PFSK-1 (cell line): ENCODE measurements around the gene QRFP.

Experiments
- FOXP2 ChIP-seq: optimal IDR thresholded peaks from 2 replicates; pipeline ENCODE3; 2011; ENCODE audit warnings: borderline replicate concordance, control low read depth, inconsistent platforms; ENCODE audit not compliant: insufficient read depth; ENCODE audit errors: extremely low read length, extremely low read depth
- POLR2AphosphoS5 ChIP-seq: IDR thresholded peaks from 2 replicates; pipeline ENCODE4 v1.6.1; 2012; ENCODE audit warnings: low read depth, mild to moderate bottlenecking, control low read depth, low read length, moderate library complexity
- SIN3A ChIP-seq: IDR thresholded peaks from 2 replicates; pipeline ENCODE4 v1.6.1; 2012; ENCODE audit warnings: mild to moderate bottlenecking, low read length, moderate library complexity, borderline replicate concordance; ENCODE audit not compliant: insufficient read depth
- TAF1 ChIP-seq: IDR thresholded peaks from 2 replicates; pipeline ENCODE4 v1.6.1; 2012; ENCODE audit warnings: low read length, control low read depth, borderline replicate concordance; ENCODE audit not compliant: insufficient read depth
- TF ChIP-seq, protein P1 (sequence below), 2 experiments: IDR thresholded peaks; 2 replicates each; pipeline versions ENCODE4 v1.6.1 to v1.8.0; 2011 to 2012; ENCODE audit warnings: low read depth in 2 of 2, low read length in 2 of 2, control low read depth in 1 of 2, inconsistent platforms in 1 of 2, mild to moderate bottlenecking in 1 of 2, moderate library complexity in 1 of 2; ENCODE audit not compliant: insufficient read depth in 1 of 2

QRFP gene

GRCh38 chr9:130908146-130908877 lies 11.7 kb upstream of the QRFP start:
- TF ChIP-seq SIN3A (no peak), FOXP2 (no peak), POLR2AphosphoS5 (no peak), TAF1 (no peak)
- TF ChIP-seq, protein P1, sequence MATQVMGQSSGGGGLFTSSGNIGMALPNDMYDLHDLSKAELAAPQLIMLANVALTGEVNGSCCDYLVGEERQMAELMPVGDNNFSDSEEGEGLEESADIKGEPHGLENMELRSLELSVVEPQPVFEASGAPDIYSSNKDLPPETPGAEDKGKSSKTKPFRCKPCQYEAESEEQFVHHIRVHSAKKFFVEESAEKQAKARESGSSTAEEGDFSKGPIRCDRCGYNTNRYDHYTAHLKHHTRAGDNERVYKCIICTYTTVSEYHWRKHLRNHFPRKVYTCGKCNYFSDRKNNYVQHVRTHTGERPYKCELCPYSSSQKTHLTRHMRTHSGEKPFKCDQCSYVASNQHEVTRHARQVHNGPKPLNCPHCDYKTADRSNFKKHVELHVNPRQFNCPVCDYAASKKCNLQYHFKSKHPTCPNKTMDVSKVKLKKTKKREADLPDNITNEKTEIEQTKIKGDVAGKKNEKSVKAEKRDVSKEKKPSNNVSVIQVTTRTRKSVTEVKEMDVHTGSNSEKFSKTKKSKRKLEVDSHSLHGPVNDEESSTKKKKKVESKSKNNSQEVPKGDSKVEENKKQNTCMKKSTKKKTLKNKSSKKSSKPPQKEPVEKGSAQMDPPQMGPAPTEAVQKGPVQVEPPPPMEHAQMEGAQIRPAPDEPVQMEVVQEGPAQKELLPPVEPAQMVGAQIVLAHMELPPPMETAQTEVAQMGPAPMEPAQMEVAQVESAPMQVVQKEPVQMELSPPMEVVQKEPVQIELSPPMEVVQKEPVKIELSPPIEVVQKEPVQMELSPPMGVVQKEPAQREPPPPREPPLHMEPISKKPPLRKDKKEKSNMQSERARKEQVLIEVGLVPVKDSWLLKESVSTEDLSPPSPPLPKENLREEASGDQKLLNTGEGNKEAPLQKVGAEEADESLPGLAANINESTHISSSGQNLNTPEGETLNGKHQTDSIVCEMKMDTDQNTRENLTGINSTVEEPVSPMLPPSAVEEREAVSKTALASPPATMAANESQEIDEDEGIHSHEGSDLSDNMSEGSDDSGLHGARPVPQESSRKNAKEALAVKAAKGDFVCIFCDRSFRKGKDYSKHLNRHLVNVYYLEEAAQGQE (IDR thresholded peaks at IDR 0.05; ENCODE audit: insufficient read depth in 1 of 2, low read depth in 2 of 2, low read length in 2 of 2) = no peak

DNA sequence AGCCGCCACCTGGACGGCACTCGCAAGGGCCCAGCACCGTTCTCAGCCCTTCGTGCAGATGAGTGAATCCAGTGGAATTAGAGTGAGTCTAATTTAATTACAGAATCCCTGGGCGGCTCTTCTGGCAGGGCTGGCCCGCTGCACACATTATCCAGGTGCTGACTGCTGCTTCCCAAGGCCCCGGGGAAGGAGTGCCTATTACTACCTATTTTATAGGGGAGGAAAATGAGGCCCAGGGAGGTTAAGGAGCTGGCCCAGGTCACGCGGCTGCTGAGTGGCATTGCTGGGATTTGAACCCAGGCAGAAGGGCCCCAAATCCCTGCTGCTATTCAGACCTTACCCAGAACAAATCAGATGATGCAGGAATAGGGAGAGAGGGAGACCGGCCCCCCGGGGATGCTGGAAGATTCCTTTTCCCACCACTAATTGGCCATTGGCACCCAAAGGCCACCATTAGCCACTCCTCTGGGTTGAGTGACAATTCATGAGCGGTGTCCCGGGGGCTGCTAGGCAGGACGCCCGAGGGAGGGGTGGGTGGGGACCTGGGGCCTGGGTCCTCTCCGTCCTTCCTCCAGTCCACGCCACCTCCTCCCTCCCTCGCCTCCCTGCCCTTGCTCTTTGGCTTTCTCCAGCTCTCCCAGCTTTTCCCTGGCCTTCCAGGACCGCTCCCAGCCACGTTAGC lies 10.3 kb upstream of the QRFP start:
- TF ChIP-seq SIN3A (no peak), FOXP2 (no peak), TAF1 (no peak), POLR2AphosphoS5 (no peak)
- TF ChIP-seq, protein P1 (IDR thresholded peaks at IDR 0.05; ENCODE audit: insufficient read depth in 1 of 2, low read depth in 2 of 2, low read length in 2 of 2) = no peak

DNA sequence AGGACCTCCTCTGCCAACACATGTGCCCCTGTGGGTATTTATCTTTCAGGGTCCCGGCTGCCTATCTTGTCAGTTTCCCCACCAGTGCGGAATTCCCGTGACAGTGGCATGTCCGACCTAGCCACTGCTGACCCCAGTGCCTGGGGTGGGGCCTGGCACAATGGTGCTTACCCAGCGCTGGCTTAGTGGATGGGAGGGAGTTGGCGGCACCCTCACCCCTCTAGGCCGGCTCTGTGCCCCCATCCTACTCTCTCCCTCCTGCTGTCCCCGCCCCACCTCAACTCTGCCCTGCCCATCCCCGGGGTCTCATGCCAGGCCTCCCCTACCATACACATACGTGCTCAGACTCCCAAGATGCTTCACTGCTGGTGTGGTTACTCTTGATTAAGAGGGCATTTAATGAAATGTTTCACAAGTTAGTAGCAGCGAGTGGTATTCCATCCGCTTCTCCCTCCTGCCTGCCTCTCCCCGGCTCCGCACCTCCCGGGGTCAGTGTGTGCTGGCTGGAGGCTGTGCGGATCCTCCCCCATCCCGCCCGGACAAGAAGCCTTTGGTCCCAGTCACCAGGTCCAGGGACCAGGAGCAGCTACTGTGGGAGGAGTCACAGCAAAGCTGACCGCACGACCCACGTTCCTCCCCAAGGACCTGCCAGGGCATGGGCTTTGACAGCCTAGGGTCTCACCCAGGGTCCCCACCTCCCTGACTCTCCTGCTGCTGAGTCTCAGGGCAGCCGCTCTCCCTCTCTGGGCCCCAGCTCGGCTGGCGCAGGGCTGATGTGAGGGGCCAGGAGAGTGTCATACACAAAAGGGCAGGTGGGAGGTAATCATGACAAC lies 9.5 kb upstream of the QRFP start:
- no peak for TF ChIP-seq POLR2AphosphoS5
- no peak for TF ChIP-seq SIN3A
- TF ChIP-seq TAF1 = no peak
- TF ChIP-seq, protein P1 (IDR thresholded peaks at IDR 0.05; ENCODE audit: insufficient read depth in 1 of 2, low read depth in 2 of 2, low read length in 2 of 2) = no peak
- no peak for TF ChIP-seq FOXP2

GRCh38 chr9:130905125-130905901 lies 8.7 kb upstream of the QRFP start:
- TF ChIP-seq SIN3A = no peak
- TF ChIP-seq POLR2AphosphoS5 = no peak
- TF ChIP-seq FOXP2 = no peak
- TF ChIP-seq, protein P1 (IDR thresholded peaks at IDR 0.05; ENCODE audit: insufficient read depth in 1 of 2, low read depth in 2 of 2, low read length in 2 of 2) = no peak
- no peak for TF ChIP-seq TAF1
